HG03354 (cell line): Measurements from ENCODE around the gene LPIN3.

ENCODE experiments used
- ATAC-seq: cut with Tn5 transposase; IDR thresholded peaks from one replicate; pipeline ENCODE4 v1.9.1; 2021; ENCODE audit warnings: mild to moderate bottlenecking; ENCODE audit not compliant: unreplicated experiment, poor library complexity, severe bottlenecking

The LPIN3 gene

DNA sequence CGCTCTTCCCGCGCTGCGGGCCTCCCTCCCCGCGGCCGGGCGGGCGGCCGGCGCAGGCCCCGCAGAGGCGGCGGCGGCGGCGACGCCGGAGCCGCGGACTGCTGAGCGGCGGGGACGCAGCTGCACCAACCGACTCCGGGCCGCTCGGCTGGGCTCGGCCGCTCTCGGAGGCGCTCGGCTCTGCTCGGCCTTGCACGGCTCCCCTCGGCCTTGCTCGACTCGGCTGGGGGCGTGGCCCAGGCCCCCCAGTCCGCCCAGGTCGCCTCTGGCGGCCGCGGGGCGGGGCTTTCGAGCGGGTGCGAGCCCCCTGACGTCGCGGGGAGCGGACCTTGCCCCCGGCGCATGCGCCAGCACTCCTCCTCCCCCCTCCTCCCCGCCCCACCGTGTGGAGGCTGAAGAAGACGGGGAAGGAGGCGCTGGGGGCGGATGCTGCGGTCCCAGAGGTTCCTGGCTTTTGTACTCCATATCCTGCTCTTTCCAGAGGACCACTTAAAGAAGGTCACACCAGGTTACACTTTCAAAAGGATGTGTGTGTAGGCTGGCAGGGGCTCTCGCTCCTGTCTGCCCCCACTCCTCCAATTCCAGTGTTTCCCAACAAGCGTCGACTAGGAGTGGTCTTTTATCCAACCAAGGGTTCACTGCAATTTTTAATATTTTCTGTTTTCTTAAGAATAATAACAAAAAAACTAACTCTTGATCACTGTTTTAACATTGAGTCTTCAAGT is 22.9 kb upstream of the LPIN3 start, which contains the start of gene ZHX3:
ZHX3 (minus strand) TSS at position 186 of the 725 bp plus-strand sequence. CDS start 112,815 bp downstream, outside the sequence.
- ATAC-seq, result peak; percentile 96

DNA sequence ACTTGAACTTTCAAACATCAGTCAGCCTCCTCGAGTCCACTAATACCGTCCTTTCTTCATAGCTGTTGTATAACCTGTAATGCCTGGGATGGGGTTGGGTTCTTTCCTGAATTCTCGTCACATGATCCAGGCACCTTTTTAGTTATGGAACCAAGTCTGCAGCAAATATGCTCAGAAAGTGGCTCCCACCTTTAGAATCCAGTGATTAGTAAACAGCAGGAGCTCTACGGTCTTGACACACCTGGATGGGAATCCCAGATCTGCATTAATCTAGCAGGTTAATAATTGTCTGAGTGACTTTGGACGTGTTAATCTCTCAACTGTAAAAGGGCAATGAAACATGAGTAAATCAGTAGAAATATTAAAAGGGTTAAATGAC is 22.4 kb upstream of the LPIN3 start:
- no peak for ATAC-seq

DNA sequence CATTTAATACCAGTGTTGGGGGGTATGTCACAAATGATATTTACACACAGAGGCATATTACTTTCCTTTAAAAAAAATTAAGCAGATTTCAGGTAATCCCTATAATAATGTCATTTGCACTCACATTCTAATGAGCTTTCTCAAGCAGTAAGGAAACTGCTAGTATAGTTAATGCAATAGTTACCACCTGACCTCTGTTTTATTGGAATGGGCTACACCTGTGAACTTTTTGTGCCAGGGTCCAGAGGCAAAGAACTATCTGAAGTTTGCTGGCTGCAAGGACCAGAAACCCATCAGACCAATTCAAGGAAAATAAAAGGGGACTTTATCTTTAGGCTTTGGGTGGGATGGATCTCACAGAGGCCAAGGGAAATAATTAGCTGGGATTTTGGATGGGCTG is 20.2 kb upstream of the LPIN3 start:
- no peak for ATAC-seq

DNA sequence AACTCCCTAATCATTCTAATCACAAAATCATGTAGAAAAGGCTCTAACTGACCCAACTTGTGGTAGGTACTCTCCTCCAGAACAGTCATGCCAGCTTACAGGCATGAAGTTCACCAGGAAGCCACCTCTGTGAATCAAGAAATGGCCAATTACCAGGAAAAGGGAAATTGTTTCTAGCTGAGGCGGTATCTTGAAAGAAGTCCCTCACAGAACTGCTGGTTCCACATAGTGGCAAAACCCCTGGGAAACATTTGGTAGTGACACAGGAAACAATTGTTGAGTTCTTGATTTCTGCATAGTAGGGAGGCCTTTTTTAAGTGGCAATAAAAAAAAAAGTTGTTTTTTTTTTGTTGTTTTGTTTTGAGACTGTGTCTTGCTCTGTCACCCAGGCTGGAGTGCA is 19.6 kb upstream of the LPIN3 start:
- no peak for ATAC-seq

DNA sequence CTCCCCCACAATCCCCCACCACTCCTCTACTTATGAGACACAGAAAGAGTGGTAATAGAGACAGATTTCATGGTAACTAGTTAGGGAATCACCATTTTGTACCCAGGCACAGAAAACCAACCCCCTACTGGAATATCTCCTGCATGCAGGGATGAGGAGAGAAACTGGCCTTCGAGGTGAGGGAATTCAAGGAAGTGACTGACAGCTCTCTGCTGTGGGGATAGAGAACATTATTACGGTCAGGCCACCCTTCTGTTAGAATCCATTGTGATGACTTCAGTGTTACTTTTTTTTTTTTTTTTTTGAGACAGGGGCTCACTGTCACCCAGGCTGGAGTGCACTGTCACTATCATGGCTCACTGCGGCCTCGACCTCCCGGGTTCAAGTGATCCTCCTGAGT is 13.4 kb upstream of the LPIN3 start:
- no peak for ATAC-seq

DNA sequence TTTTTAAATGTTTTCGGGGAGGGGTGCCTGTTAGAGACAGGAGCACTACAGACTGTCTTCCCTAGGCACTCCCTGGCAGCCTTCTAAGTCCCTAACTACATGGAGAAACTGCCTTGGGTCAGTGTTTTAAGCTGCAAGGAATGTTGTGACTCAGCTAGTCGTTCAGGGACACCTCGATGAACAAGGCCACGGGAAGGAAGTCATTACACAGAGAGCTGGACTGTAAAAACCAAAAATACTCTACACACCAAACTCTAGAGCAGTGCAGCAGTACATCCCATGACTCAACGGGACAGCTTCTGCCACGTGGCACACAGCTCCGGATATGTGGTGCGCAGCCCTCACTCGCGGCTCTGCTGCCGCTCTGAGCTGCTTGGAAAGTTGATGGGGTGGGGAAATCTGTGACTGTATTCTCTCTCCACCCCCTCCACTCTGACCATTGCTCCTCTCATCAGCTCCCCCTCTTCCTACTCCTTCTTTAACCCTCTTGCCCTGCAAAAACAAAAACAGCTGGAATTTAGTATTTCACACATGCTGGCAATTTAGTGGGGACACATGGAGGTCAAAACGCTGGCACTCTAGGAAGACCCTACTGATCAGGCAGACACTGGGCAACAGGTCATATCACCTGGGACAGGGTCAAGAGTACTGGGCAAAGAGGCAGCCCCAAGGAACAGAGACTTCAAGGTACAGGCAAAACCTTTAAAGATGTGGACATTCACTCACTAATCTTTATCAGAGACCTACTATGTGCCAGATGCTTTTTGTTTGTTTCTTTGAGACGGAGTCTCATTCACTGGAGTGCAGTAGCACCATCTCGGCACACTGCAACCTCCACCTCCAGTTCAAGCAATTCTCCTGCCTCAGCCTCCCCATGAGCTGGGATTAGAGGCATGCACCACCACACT is 10.9 kb upstream of the LPIN3 start:
- peak; percentile 76 for ATAC-seq

DNA sequence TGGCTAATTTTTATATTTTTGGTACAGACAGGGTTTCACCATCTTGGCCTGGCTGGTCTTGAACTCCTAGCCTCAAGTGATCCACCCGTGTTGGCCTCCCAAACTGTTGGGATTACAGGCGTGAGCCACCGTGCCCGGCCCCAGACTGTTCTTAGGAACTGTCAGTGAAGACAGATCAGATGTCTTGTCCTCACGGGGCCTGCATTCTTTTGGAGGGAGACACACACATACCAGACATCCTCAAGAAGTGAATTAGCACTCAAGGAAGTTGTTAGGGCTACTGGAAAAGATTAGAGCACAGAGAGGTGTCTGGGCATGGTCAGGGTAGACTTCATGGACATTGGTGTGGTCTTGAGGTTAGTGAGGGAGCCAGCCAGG is 10.3 kb upstream of the LPIN3 start:
- no peak for ATAC-seq

DNA sequence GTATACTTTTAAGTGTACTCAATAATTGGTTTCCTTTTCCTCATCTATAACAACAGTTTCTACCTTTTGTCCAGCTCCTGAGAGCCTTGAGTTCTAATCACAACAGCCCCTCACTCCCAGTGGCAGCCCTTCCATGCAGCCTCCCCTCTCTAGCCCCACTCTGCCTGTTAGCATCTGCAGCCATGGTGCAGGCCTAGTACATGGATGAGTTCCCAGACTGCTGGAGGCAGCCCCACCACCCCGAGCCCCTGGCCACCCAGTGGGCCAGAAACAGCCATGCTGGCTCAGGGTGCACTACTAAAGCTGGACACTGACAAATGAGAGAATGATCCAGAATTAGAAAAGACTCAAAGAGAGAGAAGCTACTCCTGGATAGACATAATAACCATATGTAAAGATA is 9.7 kb upstream of the LPIN3 start:
- no peak for ATAC-seq

DNA sequence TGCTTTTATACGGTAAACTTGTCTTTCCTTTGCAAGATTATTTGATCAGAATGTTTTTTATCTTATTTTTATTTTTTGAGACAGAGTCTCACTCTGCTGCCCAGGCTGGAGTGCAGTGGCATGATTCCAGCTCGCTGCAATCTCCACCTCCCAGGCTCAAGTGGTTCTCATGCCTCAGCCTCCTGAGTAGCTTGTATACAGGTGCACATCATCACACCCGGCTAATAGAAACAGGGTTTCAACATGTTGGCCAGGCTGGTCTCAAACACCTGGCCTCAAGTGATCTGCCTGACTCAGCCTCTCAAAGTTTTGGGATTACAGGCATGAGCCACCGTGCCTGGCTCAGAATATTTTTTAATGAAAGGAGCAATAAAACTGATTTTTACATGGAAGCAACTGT is 8.9 kb upstream of the LPIN3 start:
- ATAC-seq, result no peak

DNA sequence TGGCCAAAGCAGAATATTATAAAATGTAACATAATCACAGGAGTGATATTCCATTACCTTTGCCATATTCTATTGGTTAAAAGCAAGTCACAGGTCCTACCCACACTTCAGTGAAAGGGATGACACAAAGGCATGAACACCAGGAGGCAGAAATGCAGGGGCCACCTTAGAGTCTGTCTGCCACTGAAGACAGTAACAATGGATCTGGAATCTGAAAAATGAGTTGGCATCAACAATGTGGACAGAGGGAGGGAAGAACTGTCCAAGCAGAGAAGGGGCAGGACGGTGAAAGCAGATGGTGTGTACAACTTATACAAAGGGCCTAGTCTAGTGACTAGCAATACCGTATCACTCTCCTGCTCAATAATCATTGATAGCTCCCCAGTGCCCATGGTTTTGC is 6.6 kb upstream of the LPIN3 start:
- no peak for ATAC-seq

DNA sequence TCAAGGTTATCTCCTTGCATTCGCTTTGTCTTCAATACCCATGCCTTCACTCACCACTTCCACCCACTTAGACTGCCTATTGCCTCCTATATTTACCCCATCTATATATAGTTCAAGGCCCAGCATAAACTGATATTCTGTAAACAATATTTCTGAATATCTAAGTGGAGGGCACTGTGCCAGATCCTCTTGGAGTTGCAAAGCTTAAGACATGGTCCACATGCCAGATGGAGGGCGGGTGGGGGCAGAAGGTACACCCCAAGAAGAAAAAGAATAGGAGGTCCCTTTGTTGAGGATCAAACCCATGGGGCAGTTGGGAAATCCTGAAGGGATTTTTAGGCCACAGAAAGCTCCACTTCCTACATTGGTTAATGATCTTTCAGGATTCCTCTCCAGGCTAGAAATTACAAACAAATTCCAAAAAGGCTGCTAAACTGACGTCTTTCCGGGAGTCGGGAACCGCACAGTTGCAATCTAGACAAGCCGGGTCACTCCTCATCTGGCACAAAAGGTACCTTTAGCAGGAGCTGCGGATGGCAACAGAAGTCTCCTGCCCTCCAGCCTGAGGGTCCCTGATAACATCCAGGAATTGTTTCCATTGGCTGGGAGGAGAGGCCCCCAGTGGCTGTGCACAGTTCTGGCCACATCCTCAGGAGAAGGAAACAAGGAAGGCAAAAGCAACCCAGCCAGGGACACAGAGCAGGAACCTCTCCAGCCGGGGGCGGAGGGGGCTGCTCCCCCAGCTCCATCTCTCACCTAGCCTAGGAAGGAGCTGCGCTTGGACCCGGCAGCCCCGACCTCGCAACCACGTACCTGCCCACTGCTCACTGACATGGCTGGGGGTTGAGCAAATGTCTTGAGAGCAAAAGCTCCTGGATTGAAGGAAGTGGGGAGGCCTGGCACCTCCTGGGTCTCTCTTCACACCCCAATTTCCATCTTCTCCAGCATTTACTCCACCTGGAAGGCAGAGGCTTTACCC is 5.9 kb upstream of the LPIN3 start:
- ATAC-seq, result no peak

DNA sequence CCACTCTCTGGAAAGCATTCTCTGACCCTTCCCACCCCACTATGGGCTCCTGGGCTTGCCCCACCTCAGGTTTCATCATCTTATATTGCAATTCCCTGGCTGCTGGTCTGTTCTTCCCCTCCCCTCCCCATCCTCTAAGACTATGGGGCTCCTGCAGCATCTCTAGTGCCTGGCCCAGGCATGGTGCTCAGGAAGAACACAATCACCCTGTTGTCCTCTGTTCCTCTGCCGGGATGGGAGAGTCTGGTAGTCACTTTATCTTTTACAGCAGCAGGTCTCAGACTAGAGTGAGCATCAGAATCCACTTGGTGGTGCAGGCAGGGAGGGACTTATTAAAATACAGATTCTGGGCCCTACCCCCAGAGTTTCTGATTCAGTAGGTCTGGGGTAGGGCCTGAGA is 5.0 kb upstream of the LPIN3 start:
- ATAC-seq, result no peak

DNA sequence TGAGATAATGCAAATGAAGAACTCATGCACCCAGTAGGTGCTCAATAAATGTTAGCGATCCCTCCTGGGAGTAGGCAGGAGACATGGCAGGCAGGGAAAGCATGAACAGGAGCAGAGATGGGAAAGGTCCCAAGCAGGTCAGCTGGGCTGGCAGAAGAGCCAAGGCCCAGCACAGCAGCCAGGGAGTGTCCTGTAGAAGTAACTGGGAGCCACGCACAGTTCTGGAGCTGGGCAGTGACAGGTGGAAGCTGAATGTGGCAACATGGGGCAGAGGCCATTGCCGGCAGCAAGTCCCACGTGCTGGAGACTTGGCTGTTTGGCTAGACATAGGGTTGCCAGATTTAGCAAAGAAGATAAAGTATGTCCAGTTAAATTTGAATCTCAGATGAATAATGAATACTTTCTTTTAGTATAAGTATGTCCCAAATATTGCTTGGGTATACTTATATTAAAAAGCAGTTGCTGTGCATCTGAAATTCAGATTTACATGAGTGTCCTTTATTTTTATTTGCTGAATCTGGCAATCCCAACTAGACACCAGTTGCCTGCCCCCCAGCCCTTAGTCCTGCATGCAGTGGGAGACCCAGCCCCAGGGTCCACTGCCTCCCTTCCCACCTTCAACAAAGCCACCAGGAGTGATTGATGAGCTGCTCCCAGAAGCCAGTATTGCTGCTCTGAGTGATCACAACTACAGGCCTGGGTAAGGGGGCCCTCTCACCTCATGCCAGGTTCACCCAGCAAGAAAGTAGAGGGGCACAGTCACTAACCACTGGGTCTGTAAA is 3.7 kb upstream of the LPIN3 start:
- no peak for ATAC-seq

DNA sequence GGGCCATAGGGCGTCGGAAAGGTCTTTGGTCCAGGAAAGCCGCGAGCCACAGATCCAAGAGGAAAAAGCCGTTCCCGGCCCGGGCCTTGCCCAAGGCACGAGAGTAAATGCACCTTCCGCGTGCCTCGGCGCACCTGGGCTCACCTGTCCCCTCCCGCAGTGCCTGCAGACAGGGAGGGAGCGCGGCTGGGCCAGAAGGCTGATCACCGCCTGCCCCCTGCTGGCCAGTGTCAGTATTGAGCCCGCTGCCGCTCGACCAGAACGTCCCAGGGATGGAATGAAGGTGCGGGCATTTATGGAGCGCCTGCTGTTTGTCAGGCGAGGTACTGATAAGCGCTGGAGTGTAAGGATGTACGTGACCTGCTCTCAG is 679 bp upstream of the LPIN3 start:
- peak; percentile 75 for ATAC-seq

DNA sequence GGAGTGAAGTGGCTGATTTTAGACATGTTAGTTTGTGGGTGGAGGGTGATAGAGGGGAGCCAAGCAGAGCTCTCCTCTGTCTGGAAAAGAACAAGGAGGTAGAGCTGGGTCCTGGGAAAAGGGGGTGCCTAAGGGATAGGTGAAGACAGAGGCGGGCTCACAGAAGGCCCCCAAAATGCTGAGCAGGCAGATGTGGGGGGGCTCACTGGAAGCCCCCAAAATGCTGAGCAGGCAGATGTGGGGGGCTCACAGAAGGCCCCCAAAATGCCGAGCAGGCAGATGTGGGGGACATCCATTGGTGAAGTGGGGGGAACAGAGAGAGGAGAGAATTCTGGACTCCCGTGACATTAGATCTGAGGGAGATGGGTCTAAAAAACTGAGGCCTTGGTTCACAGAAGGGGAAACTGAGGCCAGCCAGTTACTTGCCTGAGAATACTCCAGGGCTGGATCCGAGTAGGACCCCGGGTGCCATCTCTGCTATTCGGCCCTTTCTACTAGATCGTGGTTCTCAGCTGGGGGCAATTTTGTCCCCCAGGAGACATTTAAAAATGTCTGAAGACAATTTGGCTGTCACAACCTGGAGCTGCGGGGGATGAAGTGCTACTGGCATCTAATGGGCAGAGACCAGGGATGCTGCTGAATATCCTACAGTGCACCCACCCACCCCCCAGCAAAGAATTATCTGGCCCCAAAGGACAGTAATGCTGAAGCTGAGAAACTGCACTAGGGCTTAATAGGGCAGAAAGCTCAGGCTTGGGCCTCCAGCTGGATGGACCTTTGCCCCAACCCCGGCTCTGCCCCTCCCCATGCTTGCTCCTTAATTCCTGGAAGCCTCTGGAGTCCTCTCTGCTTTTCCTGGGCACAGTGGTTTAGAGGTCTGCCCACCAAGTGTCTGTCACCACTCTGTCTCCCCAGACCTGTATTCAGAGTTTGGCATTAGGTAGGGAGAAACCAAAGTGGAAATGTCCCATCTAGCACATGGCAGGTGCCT is 2.1 kb downstream of the LPIN3 start:
- no peak for ATAC-seq

DNA sequence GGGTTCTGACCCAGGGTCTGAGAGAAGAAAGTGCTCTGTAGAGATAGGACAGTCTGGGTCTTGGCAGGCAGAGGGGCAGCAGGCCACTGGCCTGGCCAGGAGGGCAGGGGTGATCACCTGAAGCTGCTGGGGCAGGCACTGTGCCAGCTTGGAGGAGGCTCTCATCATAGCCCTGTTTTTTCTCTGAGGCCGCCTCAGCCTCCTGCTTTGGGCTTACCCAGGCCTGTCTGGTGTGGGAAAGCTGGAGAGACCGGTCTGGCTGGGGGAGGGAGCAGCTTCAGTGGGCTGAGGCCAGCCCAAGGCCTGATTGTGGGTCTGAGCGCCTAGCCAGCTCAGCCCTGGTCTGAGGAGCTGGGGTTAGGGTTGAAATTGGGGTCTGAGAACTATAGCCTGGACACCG is 3.9 kb downstream of the LPIN3 start:
- ATAC-seq, result no peak

DNA sequence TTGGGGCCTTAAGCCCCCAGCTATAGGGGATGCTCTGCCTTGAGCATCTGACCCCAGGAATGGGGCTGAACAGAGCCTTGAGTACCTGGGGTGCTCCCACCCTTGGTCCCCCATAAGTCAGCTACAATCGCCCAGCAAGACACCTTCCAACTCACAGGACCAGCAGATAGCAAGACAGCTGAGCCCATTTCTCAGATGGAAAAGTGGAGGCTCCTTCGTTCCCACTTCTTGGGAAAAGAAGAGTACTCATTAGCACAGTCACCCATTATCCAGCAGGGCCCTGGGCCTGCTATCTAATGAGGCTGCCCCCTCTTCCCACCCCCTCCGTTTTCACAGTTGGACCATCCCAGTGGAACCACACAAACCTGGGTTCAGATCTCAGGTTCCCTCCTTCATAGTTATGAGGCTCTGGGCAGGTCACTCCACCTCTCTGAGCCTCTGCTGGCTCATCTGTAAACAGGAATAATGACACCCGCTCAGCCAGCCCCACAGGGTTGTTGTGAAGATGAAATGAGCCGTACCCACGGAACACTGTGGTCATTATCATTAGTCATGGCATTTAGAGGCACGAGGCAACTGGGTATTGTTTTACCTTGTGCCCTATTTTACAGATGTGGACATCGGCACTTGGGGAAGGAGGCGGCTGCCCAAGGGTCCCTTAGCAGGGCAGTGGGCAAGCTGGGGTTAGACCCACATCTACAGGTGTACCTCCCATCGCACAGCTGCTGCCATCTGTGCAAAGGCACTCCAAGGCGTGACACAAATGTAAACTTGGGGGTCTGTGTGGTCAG is 4.5 kb downstream of the LPIN3 start:
- ATAC-seq, result no peak

DNA sequence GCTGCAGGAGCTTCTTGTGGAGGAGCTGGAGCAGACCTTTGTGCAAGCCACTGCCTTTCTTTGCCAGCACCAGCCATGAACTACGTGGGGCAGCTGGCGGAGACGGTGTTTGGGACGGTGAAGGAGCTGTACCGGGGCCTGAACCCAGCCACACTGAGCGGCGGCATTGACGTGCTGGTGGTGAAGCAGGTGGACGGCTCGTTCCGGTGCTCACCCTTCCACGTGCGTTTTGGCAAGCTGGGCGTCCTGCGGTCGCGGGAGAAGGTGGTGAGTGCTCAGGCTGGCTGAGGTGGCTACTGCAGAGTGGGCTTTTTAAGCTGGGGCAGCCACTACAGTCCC is 5.1 kb downstream of the LPIN3 start:
- ATAC-seq, result no peak
